Kidney epithelial cell (primary cell): Measurements from ENCODE around the gene SGMS1. TPM values are rescaled to one million over a fixed set of nuclear protein-coding genes. Genes with fewer than 3 reads are reported as not detected.

Source experiments
- DNase-seq: peaks from one replicate; pipeline ENCODE4 v3.0.0-alpha.2; 2010; ENCODE audit warnings: low read depth
- H3K27me3 ChIP-seq: 2 replicates; pipeline ENCODE4 v1.6.0; 2011; ENCODE audit warnings: low read length; ENCODE audit not compliant: control insufficient read depth, insufficient read depth
- H3K36me3 ChIP-seq: 2 replicates; pipeline ENCODE4 v1.5.1; 2011; ENCODE audit warnings: low read length; ENCODE audit not compliant: control insufficient read depth, insufficient read depth
- H3K4me3 ChIP-seq: 2 replicates; pipeline ENCODE4 v1.5.1; 2011; ENCODE audit warnings: low read depth, mild to moderate bottlenecking, control low read depth, low read length
- CTCF ChIP-seq: IDR thresholded peaks from 2 replicates; pipeline ENCODE4 v1.5.1; 2011; ENCODE audit warnings: mild to moderate bottlenecking, moderate library complexity, low read length, control low read depth, inconsistent platforms; ENCODE audit not compliant: insufficient read depth, poor library complexity, severe bottlenecking
- total RNA-seq: library from RNA; depleted of rRNA; stranded (reverse); fragments of >200 nt; gene quantifications from 2 replicates; pipeline ENCODE4 v1.2.3, GENCODE V29; 2015

The SGMS1 gene
- total RNA-seq, 1 donor from 2014 or later: 27.0 TPM

- Histone ChIP-seq H3K4me3 (no peak overlapping the region), H3K27me3 (no peaks in the 10 kb centered on the region), H3K36me3 (no peaks in the 10 kb centered on the region)
- TF ChIP-seq CTCF: no peak
- DNase-seq: no peak
These were observed 2.9 kb downstream of the SGMS1 start for GRCh38 chr10:50620899-50621298.

- DNase-seq: no peak
- no peak for TF ChIP-seq CTCF
- H3K36me3 ChIP-seq: no peaks in the 10 kb centered on the region
- no peak overlapping the region for H3K4me3 ChIP-seq
- H3K27me3 ChIP-seq: no peaks in the 10 kb centered on the region
These were observed 3.9 kb downstream of the SGMS1 start for GRCh38 chr10:50619882-50620281.

GRCh38 chr10:50619166-50619565, 4.6 kb downstream of the SGMS1 start:
- H3K27me3 ChIP-seq: no peaks in the 10 kb centered on the region
- H3K36me3 ChIP-seq: no peaks in the 10 kb centered on the region
- H3K4me3 ChIP-seq: no peak overlapping the region
- DNase-seq: no peak
- TF ChIP-seq CTCF: no peak

GRCh38 chr10:50618624-50619023, 5.1 kb downstream of the SGMS1 start:
- no peak for TF ChIP-seq CTCF
- H3K27me3 ChIP-seq: no peaks in the 10 kb centered on the region
- no peak for DNase-seq
- H3K36me3 ChIP-seq: no peaks in the 10 kb centered on the region
- no peak overlapping the region for H3K4me3 ChIP-seq

GRCh38 chr10:50615658-50616057, 8.1 kb downstream of the SGMS1 start:
- no peaks in the 10 kb centered on the region for H3K36me3 ChIP-seq

More at GRCh38 chr10:50615658-50616057, 8.1 kb downstream of the SGMS1 start:
- no peak overlapping the region for H3K4me3 ChIP-seq
- TF ChIP-seq CTCF: no peak
- H3K27me3 ChIP-seq: no peaks in the 10 kb centered on the region
- DNase-seq: no peak
